OCI-LY7 (cell line): ENCODE data around the gene RAD51AP2. TPM values are rescaled to one million over a fixed set of nuclear protein-coding genes. Genes with fewer than 3 reads are reported as not detected.

Source experiments
- BruUV-seq: library from RNA; stranded (reverse); fragments of 400-500 nt; replicated peaks from 2 replicates; lab custom pipeline; 2021; lab: Mats Ljungman, UMichigan
- CTCF ChIA-PET: fragments of 300-600 bp; sonication (Branson Sonifier 250); formaldehyde crosslinking; loops from one replicate; lab custom pipeline; 2022; ENCODE audit warnings: antibody characterized with exemption; ENCODE audit not compliant: unreplicated experiment; lab: Charles Lee
- POLR2A ChIA-PET: fragments of 300-600 bp; sonication (Branson Sonifier 250); formaldehyde crosslinking; loops from one replicate; lab custom pipeline; 2022; ENCODE audit warnings: antibody characterized with exemption; lab: Charles Lee
- DNase-seq: peaks from one replicate; pipeline ENCODE4 v3.0.0-alpha.2; 2015; ENCODE audit warnings: low spot score
- H2AFZ ChIP-seq: fragments of 200-600 bp; sonication (generic), shearing (Covaris generic); 2 replicates; pipeline ENCODE4 v1.6.1; 2014; ENCODE audit warnings: mild to moderate bottlenecking, antibody characterized with exemption, low read length, moderate library complexity
- H3K27ac ChIP-seq: fragments of 200-600 bp; sonication (generic); 2 replicates; pipeline ENCODE4 v1.5.1; 2014; ENCODE audit warnings: mixed run types, low read depth, mild to moderate bottlenecking, moderate library complexity, low read length, inconsistent platforms; ENCODE audit not compliant: poor library complexity, severe bottlenecking
- H3K36me3 ChIP-seq: fragments of 200-600 bp; sonication (generic); 2 replicates; pipeline ENCODE4 v1.6.1; 2014; ENCODE audit warnings: mild to moderate bottlenecking, antibody characterized with exemption, low read length, moderate library complexity, mixed read lengths; ENCODE audit not compliant: insufficient read depth
- H3K4me1 ChIP-seq: fragments of 200-600 bp; sonication (generic); 2 replicates; pipeline ENCODE4 v1.5.1; 2014; ENCODE audit warnings: mild to moderate bottlenecking, low read length; ENCODE audit not compliant: insufficient read depth, poor library complexity, severe bottlenecking
- H3K4me2 ChIP-seq: fragments of 200-600 bp; sonication (generic); 2 replicates; pipeline ENCODE4 v1.6.1; 2014; ENCODE audit warnings: mild to moderate bottlenecking, low read length
- H3K4me3 ChIP-seq: fragments of 200-600 bp; sonication (generic); 2 replicates; pipeline ENCODE4 v1.5.1; 2014; ENCODE audit warnings: mild to moderate bottlenecking, low read depth, low read length; ENCODE audit not compliant: poor library complexity, severe bottlenecking
- H3K79me2 ChIP-seq: fragments of 200-600 bp; sonication (generic); 2 replicates; pipeline ENCODE4 v1.6.1; 2016; ENCODE audit warnings: low read depth, mild to moderate bottlenecking, low read length, moderate library complexity, mixed read lengths; ENCODE audit not compliant: insufficient read depth
- H3K9me2 ChIP-seq: fragments of 200-600 bp; sonication (generic); 2 replicates; pipeline ENCODE4 v1.6.1; 2016; ENCODE audit warnings: mild to moderate bottlenecking, low read length, mixed read lengths; ENCODE audit not compliant: insufficient read depth
- H3K9me3 ChIP-seq: fragments of 200-600 bp; sonication (generic); 2 replicates; pipeline ENCODE4 v1.6.1; 2014; ENCODE audit warnings: mild to moderate bottlenecking, mixed run types, low read length, mixed read lengths
- H4K20me1 ChIP-seq: fragments of 200-600 bp; sonication (generic); 2 replicates; pipeline ENCODE4 v1.6.1; 2014; ENCODE audit warnings: mild to moderate bottlenecking, antibody characterized with exemption, low read length, moderate library complexity, mixed read lengths; ENCODE audit not compliant: insufficient read depth
- EZH2phosphoT487 ChIP-seq: fragments of 200-600 bp; sonication (generic); IDR thresholded peaks from 2 replicates; pipeline ENCODE4 v1.6.1; 2018; ENCODE audit warnings: low read depth, borderline replicate concordance, mild to moderate bottlenecking, mixed run types, antibody characterized with exemption, low read length, moderate library complexity, mixed read lengths
- intact Hi-C: fragments of 100-400 bp; cut with micrococcal nuclease; formaldehyde crosslinking; loops from one replicate; pipeline ENCODE4 v1.10.0; 2022; ENCODE audit not compliant: unreplicated experiment
- total RNA-seq, 2 experiments: library from RNA; depleted of rRNA in 1 of 2; stranded (reverse); fragments of >200 nt in 1 of 2; shearing (Covaris generic) in 1 of 2; gene quantifications; 2 replicates each; pipeline ENCODE4 v1.2.3, GENCODE V29; 2014 to 2022
- TF ChIP-seq, protein P1 (sequence below): fragments of 200-600 bp; sonication (generic); conservative IDR thresholded peaks from 2 replicates; pipeline ENCODE4 v1.5.1; 2014; ENCODE audit warnings: mild to moderate bottlenecking, antibody characterized with exemption, low read length, moderate library complexity, mixed read lengths

The RAD51AP2 gene
- total RNA-seq, 2 experiments from 2014 or later, result 0.35 TPM; not detected in 1

DNA sequence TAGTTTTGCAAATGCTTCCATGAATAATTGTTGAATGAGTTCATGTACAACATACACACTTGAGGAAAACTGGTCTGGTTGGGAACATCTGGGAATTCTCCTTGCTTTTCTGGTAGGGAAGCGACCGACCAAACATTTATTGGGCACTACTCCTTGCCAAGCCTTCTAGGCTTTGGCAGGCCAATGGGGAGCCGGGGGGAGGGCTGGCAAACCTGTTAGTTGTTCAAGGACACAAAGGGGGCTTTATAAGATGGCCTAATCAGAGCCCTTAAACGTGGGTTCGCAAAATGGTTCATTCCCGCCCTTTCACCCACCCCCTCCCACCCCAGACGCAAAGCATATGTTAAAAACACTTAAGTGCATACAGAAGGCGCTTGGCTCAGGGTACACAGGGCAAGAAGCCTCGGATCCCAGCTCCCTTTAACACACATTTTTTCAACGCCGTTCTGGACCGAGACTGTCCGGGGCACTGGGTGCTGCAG, 21.4 kb upstream of the RAD51AP2 start:
- Histone ChIP-seq H4K20me1 (no peaks in the 10 kb centered on the region), H3K4me2 (no peak overlapping the region), H3K4me3 (no peak overlapping the region), H3K27ac (no peak overlapping the region), H3K36me3 (no peaks in the 10 kb centered on the region), H2AFZ (no peak overlapping the region), H3K9me2 (no peaks in the 10 kb centered on the region), H3K79me2 (no peaks in the 10 kb centered on the region), H3K4me1 (no peaks in the 10 kb centered on the region), H3K9me3 (no peaks in the 10 kb centered on the region)
- TF ChIP-seq, protein P1, sequence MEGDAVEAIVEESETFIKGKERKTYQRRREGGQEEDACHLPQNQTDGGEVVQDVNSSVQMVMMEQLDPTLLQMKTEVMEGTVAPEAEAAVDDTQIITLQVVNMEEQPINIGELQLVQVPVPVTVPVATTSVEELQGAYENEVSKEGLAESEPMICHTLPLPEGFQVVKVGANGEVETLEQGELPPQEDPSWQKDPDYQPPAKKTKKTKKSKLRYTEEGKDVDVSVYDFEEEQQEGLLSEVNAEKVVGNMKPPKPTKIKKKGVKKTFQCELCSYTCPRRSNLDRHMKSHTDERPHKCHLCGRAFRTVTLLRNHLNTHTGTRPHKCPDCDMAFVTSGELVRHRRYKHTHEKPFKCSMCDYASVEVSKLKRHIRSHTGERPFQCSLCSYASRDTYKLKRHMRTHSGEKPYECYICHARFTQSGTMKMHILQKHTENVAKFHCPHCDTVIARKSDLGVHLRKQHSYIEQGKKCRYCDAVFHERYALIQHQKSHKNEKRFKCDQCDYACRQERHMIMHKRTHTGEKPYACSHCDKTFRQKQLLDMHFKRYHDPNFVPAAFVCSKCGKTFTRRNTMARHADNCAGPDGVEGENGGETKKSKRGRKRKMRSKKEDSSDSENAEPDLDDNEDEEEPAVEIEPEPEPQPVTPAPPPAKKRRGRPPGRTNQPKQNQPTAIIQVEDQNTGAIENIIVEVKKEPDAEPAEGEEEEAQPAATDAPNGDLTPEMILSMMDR, result no peak
- no peak; the same call in 1 of the 2 replicates for TF ChIP-seq EZH2phosphoT487
- DNase-seq, result no peak
- ChIA-PET CTCF (no interaction called here), POLR2A (no interaction called here)
- BruUV-seq, result no TSS peak
- intact Hi-C loops, result no loop called here

DNA sequence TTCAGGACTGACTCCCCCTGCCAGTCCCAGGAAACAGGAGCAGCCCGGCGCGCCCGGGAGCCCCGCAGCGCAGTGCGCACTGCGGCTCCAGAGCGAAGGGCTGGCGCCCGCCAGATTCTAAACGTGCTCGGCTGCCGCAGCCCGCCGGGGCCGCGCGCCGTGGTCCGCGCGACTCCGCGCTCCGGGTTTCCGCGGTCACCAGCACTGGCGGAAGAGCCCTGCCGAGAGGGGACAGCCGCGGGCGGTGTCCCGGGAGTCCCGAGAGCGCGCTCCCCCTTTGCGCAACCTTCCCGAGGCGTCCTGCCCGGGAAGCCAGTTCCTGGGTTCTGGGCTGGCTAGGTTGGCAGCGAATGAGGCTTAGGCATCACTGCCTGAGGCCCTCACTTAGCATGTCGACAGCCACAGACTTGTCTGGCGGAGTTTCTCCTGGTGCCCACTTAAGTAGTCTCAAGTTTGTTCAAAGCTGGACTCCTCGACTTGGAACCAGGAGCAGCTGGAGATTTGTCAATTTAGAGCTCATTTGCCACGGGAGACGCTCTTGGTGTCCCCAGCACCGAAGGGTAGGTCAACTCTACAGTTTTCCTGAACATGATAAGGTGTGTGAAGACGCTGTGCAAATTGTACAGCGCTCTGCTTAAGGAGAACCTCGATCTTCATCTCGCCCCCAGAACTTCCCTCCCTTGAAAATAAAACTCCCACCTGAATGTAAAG, 20.8 kb upstream of the RAD51AP2 start:
- Histone ChIP-seq H3K27ac (no peak overlapping the region), H3K4me2 (no peak overlapping the region; the same call in 1 of the 2 replicates), H3K4me1 (no peaks in the 10 kb centered on the region), H3K4me3 (no peak overlapping the region), H3K79me2 (no peaks in the 10 kb centered on the region), H4K20me1 (no peaks in the 10 kb centered on the region), H2AFZ (no peak overlapping the region), H3K9me2 (no peaks in the 10 kb centered on the region), H3K36me3 (no peaks in the 10 kb centered on the region), H3K9me3 (no peaks in the 10 kb centered on the region)
- ChIA-PET POLR2A (interaction anchor here (0.6 to 1.8 kb wide), 3 partner anchors 16 to 89 kb away, joined by 3 to 4 read pairs (median 3); no protein-coding TSS in a partner anchor), CTCF (no interaction called here)
- TF ChIP-seq, protein P1, result no peak
- peak; percentile 20 for TF ChIP-seq EZH2phosphoT487
- BruUV-seq, result no TSS peak
- intact Hi-C loops, result no loop called here
- no peak for DNase-seq
